Heart right ventricle (tissue), 16 donors: Measurements from ENCODE around the gene ATP6V0C. TPM values are rescaled to one million over a fixed set of nuclear protein-coding genes. Genes with fewer than 3 reads are reported as not detected.

Experiments used
- ATAC-seq, 8 donors: fragments of 200-7000 bp; cut with Tn5 transposase; one replicate each; pipeline ENCODE4 v1.9.1; 2020; ENCODE audit warnings: mild to moderate bottlenecking in 8 of 8, moderate library complexity in 8 of 8, moderate number of reproducible peaks in 1 of 8
- DNase-seq, 2 donors: peaks; one replicate each; pipeline ENCODE4 v3.0.0-alpha.2; 2020
- H3K27ac ChIP-seq, 10 donors: fragments of 200-600 bp; sonication (generic) in 2 of 10; one replicate each; pipeline versions ENCODE4 v1.5.0 to v1.8.0; 2020 to 2022; ENCODE audit warnings: mild to moderate bottlenecking in 3 of 10
- H3K27me3 ChIP-seq, 7 donors: fragments of 200-600 bp; one replicate each; pipeline ENCODE4 v1.8.0; 2021 to 2022; ENCODE audit warnings: mild to moderate bottlenecking in 2 of 7
- H3K36me3 ChIP-seq, 9 donors: fragments of 200-600 bp; sonication (generic) in 1 of 9; one replicate each; pipeline versions ENCODE4 v1.5.0 to v1.8.0; 2020 to 2022; ENCODE audit warnings: mild to moderate bottlenecking in 2 of 9
- H3K4me1 ChIP-seq, 9 donors: fragments of 200-600 bp; sonication (generic) in 1 of 9; one replicate each; pipeline versions ENCODE4 v1.5.0 to v1.8.0; 2020 to 2022; ENCODE audit warnings: mild to moderate bottlenecking in 4 of 9
- H3K4me3 ChIP-seq, 10 donors: fragments of 200-600 bp; sonication (generic) in 2 of 10; one replicate each; pipeline versions ENCODE4 v1.5.0 to v1.8.0; 2020 to 2022; ENCODE audit warnings: mild to moderate bottlenecking in 7 of 10, moderate library complexity in 2 of 10
- H3K9me3 ChIP-seq, 11 donors: fragments of 200-600 bp in 10 of 11; sonication (generic) in 2 of 11; one replicate each; pipeline versions ENCODE4 v1.5.0 to v1.8.0; 2013 to 2022; ENCODE audit warnings: mild to moderate bottlenecking in 2 of 11, control low read depth in 1 of 11, moderate library complexity in 1 of 11
- WGBS, 2 donors: extraction: QIAGEN DNeasy Blood & Tissue Kit; methylation state at CpG; one replicate each; pipeline ENCODE4 v1.1.7; 2013; ENCODE audit warnings: inconsistent platforms in 1 of 2; 5-methylcytosine and 5-hydroxymethylcytosine counted together
- intact Hi-C, 10 donors: fragments of 100-400 bp; cut with DNase I; formaldehyde crosslinking; loops; one replicate each; pipeline versions ENCODE4 v1.11.1 to v1.14.2; 2022
- polyA plus RNA-seq, 2 donors: library from polyadenylated mRNA; stranded (reverse); fragments of 200-250 nt; gene quantifications; one replicate each; pipeline ENCODE4 v1.2.3, GENCODE V29; 2013
- total RNA-seq, 10 donors: library from RNA; stranded (reverse); fragmentation: NEBNext Ultra II Directional in 3 of 10; extraction: Animal tissue kit (Norgen Biotek cat#: 25700) in 3 of 10; gene quantifications; one replicate each; pipeline versions ENCODE4 v1.2.1 to v1.2.4, GENCODE V29; 2021 to 2023
- TF ChIP-seq, protein P1 (sequence below), 9 donors: fragments of 200-600 bp; sonication (generic) in 2 of 9; IDR thresholded peaks; one replicate each; pipeline versions ENCODE4 v1.5.0 to v1.8.0; 2021 to 2022; ENCODE audit warnings: antibody characterized with exemption in 9 of 9, mild to moderate bottlenecking in 5 of 9, moderate library complexity in 1 of 9
- donor health status: Arrhythmogenic right ventricular cardiomyopathy.
- donor health status: ischemic (EF 13 %, LVEDD 7.1; RV severe dilation, severe dysfunction).
- donor health status: healthy with polysubstance abuse.
- donor health status: DM: no; HTN: yes; CAD: no.
- donor health status: DM: no; HTN: no; CAD: no.
- donor health status: ischemic (EF 25% LVEDD 6.9; RV normal size, moderate dysfunction).
- donor health status: ischemic (EF 25% LVEDD 5.7; RV mildly dilated, moderate dysfunction).
- donor health status: healthy.
- donor health status: DM: yes; HTN: yes; CAD: no.
- donor health status: Ischemic cardiomyopathy.
- donor health status: ischemic (EF 35%, LVEDD 5.7; RV mildly dilated, moderate dysfunction).
- donor health status: nonischemic (EF 11% LVEDD 7.7; RV severe dilation, severe dysfunction).
- donor health status: DM: yes; HTN: yes; CAD: no.
- donor health status: PGD.
- donor health status: ischemic (EF 29% LVEDD 5.4; RV normal size, mild dysfunction).
- donor health status: nonischemic (EF 23%, LVEDD 6.1; RV moderate dilation, normal function).

The ATP6V0C gene
- total and polyA plus RNA-seq, 12 donors, result 58.5 to 243 (median 130) TPM

DNA sequence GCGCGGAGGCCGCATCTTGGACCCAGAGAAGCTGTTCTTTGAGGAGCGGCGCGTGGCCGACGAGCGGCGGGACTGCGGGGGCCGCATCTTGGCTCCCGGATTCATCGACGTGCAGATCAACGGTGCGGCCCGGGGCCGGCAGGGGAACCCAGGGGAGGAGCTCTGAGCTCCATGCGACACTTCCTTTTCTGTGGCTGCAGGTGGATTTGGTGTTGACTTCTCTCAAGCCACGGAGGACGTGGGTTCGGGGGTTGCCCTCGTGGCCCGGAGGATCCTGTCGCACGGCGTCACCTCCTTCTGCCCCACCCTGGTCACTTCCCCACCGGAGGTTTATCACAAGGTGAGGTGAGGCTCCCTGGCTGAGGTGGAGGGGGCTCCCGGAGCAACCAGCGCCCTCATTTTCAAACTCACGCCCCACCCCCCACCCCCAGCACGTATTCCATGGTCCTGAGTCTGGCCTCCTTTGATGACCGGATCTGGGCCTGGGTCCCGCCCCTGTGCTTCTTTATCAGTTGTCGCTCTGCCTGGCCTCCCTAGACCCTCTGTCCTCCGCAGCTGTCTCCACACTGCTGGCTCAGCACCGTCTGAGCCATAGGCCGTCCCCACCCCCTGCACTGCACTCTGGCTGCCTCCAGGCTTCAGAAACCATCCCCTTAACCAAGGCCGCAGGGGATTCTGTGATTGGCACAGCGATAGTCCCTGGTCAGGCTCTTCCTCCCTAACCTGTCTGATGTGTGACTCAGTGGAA lies 7.2 kb downstream of the ATP6V0C start:
- ATAC-seq, result no peak
- TF ChIP-seq, protein P1, sequence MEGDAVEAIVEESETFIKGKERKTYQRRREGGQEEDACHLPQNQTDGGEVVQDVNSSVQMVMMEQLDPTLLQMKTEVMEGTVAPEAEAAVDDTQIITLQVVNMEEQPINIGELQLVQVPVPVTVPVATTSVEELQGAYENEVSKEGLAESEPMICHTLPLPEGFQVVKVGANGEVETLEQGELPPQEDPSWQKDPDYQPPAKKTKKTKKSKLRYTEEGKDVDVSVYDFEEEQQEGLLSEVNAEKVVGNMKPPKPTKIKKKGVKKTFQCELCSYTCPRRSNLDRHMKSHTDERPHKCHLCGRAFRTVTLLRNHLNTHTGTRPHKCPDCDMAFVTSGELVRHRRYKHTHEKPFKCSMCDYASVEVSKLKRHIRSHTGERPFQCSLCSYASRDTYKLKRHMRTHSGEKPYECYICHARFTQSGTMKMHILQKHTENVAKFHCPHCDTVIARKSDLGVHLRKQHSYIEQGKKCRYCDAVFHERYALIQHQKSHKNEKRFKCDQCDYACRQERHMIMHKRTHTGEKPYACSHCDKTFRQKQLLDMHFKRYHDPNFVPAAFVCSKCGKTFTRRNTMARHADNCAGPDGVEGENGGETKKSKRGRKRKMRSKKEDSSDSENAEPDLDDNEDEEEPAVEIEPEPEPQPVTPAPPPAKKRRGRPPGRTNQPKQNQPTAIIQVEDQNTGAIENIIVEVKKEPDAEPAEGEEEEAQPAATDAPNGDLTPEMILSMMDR (IDR thresholded peaks at IDR 0.05), result no peak
- Histone ChIP-seq H3K36me3 (peaks cover 0 to 54% (median 5%) of the 10 kb centered on the region in 9 donors), H3K4me1 (peaks cover 38 to 53% (median 49%) of the 10 kb centered on the region in 9 donors), H3K27ac (peak overlapping the region in 9 of 10 donors; percentile 19 to 91 (median 83)), H3K9me3 (no peaks in the 10 kb centered on the region), H3K27me3 (no peaks in the 10 kb centered on the region), H3K4me3 (peak overlapping the region; percentile 22 to 74 (median 62))
- DNase-seq, result peak; percentile 9 to 30
- intact Hi-C loops, result no loop called here
- 18 to 22% methylated on average over 37 to 41 of the region's 41 CpGs for WGBS, 2 donors

DNA sequence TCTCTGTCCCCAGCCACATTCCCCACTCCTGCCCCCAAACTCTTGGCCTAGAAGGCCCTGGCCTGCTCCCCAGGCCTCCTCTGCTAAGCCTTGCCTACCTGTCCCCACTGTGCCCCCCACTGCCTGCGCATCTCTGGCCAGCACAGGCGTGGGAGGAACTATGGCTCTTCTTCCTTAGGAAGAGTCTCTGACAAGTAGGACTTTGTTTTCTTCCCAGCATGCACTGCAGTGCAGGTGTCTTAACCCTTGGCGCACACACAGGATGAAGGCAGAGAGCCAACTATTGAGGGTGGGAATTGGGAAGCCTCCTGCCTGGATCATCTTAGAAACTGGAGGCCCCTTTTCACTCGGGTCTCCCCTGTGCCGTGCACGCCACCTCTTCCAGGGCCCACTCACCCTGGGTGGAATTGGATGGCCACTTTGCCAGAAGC lies 10.1 kb downstream of the ATP6V0C start:
- intact Hi-C loops, result no loop called here
- ATAC-seq (no peak), DNase-seq (no peak)
- peaks cover 0 to 82% (median 15%) of the 10 kb centered on the region in 9 donors for H3K36me3 ChIP-seq
- 87 to 92% methylated on average over 6 of the region's 6 CpGs for WGBS, 2 donors
- H3K9me3 ChIP-seq, result no peaks in the 10 kb centered on the region
- TF ChIP-seq, protein P1 (IDR thresholded peaks at IDR 0.05), result no peak
- H3K27ac ChIP-seq, result no peak overlapping the region
- peaks cover 16 to 25% (median 21%) of the 10 kb centered on the region in 9 donors for H3K4me1 ChIP-seq
- H3K4me3 ChIP-seq, result no peak overlapping the region
- no peaks in the 10 kb centered on the region for H3K27me3 ChIP-seq

DNA sequence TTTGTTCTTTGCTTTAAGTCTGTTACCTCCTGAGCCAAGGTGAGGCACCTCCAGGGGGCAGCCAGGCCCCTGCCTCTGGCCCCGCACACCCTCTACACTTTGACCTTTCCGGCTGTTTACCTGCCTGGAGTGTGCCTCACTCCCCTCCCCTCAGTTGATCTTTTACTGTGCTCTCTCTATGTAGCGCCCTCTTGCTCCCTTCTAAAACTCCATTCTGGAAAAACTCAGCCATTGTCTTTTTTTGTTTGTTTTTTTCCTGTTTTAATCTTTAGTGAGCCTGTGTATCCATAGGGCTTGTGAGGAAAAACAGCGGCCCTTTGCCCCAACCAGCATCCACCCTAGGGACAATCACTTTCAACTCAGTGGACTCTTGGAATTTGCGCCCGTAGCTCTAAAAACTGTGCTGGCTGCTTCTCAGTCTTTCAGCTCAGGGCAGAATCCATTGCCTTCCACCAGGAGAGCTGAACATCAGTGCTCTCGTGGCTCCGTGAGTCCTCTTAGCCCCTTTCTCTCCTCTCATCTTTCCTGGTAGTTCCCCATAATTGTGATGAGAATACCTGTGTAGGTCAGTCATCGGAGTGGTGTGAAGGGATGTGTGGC lies 10.7 kb downstream of the ATP6V0C start:
- Histone ChIP-seq H3K4me3 (no peak overlapping the region), H3K4me1 (peaks cover 10 to 19% (median 15%) of the 10 kb centered on the region in 9 donors), H3K27me3 (no peaks in the 10 kb centered on the region), H3K27ac (no peak overlapping the region), H3K9me3 (no peaks in the 10 kb centered on the region), H3K36me3 (peaks cover 0 to 83% (median 15%) of the 10 kb centered on the region in 9 donors)
- DNase-seq (no peak), ATAC-seq (no peak)
- TF ChIP-seq, protein P1 (IDR thresholded peaks at IDR 0.05), result no peak
- intact Hi-C loops, result no loop called here
- 96 to 97% methylated on average over 9 of the region's 9 CpGs for WGBS, 2 donors

DNA sequence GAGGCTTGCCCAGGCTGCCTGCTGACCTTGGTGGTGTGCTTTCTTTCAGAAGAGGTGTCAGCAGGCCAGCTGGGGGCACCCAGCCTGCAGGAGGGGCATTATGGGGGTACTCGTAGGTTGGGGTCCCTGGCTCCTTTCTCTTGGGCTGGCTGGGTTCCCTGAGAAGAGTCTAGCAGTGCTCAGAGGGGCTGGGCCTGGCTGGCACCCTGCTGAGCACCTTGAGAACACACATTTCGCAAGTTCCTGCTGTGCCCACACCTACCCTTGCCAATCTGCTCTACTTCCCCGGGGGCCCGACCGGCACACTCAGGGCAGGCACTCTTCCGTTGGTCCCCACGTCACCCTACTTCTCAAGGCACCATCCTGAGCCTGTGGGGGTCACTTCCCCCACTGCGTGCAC lies 12.4 kb downstream of the ATP6V0C start:
- H3K27me3 ChIP-seq, result no peaks in the 10 kb centered on the region
- ATAC-seq (no peak), DNase-seq (no peak)
- H3K36me3 ChIP-seq, result peaks cover 0 to 90% (median 15%) of the 10 kb centered on the region in 9 donors
- TF ChIP-seq, protein P1 (IDR thresholded peaks at IDR 0.05), result no peak
- no peak overlapping the region for H3K4me3 ChIP-seq
- peaks cover 3 to 13% (median 7%) of the 10 kb centered on the region in 9 donors for H3K4me1 ChIP-seq
- WGBS, 2 donors, result 87 to 89% methylated on average over 8 of the region's 8 CpGs
- intact Hi-C loops, result no loop called here
- peak overlapping the region in 1 of 10 donors; percentile 14 for H3K27ac ChIP-seq
- H3K9me3 ChIP-seq, result no peaks in the 10 kb centered on the region
